DLD1 (cell line): ENCODE results near the gene SLC25A25.
"Not testable (repeated sequence)": the region's sequence is repeated elsewhere in the genome, so short reads cannot be mapped to it uniquely, and the experiment has no call there.

Experiments
- in situ Hi-C: cut with HindIII; loops from 2 replicates; pipeline ENCODE4 v1.10.0; 2017; ENCODE audit warnings: low sequenced_read_pairs

The SLC25A25 gene

DNA sequence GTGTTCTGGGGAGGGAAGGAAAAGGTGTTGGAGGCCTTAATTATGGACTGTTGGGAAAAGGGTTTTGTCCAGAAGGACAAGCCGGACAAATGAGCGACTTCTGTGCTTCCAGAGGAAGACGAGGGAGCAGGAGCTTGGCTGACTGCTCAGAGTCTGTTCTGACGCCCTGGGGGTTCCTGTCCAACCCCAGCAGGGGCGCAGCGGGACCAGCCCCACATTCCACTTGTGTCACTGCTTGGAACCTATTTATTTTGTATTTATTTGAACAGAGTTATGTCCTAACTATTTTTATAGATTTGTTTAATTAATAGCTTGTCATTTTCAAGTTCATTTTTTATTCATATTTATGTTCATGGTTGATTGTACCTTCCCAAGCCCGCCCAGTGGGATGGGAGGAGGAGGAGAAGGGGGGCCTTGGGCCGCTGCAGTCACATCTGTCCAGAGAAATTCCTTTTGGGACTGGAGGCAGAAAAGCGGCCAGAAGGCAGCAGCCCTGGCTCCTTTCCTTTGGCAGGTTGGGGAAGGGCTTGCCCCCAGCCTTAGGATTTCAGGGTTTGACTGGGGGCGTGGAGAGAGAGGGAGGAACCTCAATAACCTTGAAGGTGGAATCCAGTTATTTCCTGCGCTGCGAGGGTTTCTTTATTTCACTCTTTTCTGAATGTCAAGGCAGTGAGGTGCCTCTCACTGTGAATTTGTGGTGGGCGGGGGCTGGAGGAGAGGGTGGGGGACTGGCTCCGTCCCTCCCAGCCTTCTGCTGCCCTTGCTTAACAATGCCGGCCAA, 40.4 kb downstream of the SLC25A25 start:
- in situ Hi-C loops, result no loop called here

DNA sequence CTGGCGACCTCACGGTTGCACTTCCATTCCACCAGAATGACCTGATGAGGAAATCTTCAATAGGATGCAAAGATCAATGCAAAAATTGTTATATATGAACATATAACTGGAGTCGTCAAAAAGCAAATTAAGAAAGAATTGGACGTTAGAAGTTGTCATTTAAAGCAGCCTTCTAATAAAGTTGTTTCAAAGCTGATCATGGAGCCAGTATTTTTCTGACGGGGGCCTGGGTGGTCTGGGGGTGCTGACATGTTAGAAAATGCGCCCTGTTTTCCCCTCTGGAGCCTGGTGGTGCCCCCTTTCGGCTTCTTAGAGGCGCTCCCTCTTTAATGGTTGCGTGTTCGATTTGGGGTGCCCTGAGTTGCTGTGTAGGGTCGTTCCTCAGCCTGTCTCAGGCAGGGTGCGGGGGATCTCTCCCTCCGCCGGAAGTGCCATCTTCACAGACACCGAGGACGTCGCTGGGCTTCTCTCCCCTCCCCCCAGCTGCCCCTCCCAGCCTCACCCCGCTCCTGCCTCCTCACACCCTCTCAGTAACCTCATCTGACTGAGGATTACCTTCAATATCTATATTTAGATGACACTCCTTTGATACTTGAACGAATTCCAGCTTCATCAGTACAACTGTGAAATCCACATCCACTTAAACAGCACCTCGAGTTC, 41.1 kb downstream of the SLC25A25 start:
- in situ Hi-C loops, result no loop called here

- in situ Hi-C loops, result not testable (repeated sequence)
Measured at GRCh38 chr9:128111726-128112125, 43.7 kb downstream of the SLC25A25 start.

DNA sequence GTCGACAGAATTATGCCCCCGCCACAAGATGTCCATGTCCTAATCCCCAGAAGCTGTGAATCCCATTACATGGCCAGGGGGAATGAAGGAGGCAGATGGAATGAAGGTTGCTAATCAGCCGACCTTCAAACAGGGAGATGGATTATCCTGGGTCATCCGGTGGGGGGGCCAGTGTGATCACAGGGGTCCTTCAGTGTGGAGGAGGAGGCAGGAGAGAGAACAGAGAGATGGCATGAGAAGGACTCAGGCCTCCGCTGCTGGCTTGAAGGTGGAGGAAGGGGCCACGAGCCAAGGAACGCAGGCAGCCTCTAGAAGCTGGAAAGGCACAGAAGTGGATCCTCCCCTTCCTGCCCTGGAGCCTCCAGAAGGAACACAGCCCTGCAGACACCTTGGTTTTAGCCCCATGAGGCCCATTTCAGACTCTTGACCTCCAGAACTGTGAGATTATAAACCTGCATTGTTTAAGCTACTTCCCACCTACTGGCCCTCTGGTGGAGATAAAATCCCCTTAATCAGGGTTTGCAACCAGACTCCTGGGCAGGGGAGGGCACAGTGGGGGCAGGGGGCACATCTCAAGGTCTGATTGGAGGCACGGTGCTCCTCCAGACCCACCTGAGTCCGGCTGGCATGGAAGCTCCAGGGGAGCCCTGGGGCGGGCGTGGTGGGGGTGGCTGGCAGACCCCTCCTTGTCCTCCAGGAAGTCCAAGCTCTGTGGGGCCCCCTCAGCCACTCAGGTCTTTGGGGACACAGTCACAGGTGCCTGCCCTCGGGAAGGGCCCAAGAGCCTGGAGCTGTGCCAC, 45.7 kb downstream of the SLC25A25 start:
- in situ Hi-C loops, result no loop called here

DNA sequence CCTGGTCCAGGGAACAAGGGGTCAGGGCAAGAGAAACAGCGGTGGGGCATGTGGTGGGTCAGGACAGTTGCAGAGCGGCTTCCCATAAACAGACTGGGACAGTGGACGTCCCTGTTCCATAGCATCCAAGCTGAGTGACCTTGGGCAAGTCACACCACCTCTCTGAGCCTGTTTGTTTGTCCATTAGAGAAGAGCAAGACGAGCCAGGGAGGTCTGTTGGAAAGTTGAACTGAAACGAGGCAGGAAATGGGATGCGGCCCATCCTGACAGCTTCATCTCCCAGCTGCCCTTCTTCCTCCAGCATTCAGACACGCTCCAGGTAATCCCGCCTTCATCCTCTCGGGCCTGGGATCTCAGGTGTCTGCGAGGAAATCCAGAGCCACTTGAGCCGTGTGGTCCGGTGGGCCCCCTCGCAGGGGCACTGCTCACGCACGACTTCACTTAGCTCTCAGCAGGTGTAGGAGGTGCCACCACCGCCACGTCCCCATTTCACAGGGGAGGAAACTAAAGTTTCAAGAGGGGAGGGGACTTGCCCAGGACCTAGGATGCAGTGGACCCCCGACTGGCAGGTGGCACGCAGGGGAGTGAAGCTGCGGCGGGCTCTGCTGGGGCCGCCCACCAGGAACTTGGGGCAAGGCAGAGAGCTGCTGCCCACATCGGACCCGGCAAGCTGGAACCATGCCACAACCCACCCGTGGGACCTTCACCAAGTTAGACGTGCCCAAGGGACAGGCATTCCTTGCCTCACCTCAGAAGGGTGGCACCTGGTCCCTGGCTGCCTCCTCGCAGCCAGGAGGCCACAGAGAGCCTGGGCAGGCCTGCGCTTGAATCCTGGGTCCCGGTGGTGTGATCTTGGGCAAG, 46.5 kb downstream of the SLC25A25 start:
- in situ Hi-C loops, result no loop called here

DNA sequence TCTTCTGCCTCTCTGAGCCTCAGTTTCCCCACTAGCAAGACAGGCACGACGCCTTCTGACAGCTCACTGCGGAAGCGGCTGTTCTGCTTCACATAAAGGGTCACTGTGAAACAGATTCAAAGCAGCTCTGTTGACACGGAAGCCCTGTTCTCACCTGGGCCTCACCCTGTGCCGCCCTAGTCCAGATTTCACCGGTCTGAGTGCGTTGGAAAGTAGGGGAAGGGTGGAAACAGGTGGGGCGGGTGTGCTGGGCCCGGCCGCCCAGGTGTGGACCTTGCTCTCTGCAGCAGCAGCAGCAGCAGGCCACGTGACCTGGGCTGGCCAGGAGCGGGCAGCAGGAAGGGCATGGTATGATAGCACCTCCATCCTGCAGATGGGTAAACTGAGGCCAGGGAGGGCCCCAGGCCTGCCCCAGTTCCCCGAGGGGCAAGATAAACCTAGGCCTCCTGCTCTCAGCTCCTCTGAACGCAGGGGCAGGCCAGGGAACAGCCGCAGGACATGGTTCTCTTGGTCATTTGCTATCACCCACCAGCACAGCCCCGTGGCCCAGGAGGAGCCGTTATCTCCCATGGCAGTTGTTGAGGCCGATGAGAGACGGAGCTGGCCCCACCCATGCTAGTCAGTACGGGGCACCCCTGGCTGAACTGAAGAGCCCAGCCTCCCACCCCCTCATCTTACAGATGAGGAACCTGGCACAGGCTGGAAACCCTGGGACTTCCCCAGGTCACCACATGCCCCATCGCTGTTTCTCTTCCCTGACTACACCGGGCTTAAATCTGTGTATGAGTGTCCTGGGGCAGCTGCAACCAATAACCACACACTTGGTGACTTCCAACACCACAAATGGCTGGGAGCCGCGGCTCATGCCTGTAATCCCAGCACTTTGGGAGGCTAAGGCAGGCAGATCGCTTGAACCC, 47.4 kb downstream of the SLC25A25 start:
- in situ Hi-C loops, result no loop called here

DNA sequence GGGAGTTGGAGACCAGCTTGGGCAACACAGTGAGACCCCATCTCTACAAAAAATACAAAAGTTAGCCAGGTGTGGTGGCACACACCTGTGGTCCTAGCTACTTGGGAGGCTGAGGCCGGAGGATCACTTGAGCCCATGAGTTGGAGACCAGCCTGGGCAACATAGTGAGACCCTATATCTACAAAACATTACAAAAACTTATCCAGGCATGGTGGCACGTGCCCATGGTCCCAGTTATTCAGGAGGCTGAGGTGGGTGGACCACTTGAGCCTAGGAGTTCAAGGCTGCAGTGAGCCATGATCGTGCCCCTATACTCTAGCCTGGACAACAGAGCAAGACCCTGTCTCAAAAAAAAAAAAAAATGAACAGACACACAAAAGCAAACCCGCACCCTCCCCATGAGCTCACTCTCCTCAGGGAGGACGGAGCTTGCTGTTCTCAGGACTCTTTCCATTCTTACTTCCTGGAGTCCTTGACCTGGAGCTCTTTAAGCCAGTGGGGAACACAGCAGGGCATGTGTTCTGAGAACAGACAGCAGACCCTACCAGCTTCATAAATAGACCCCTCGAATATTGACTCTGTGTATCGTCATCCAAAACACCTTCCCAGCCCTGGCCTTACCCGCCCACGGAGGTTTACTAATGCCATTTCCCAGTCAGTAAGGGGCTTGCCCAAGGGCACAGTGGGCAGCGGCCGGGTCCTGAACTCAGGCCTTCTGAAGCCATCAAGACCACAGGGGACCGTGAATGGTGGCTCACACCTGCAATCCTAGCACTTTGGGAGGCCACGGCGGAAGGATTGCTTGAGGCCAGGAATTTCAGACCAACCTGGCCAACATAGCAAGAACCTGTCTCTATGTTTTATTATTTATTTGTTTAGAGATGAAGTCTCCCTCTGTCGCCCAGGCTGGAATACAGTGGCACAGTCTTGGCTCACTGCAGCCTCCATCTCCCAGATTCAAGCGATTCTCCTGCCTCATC, 48.4 kb downstream of the SLC25A25 start:
- in situ Hi-C loops, result no loop called here

GRCh38 chr9:128117613-128118471, 49.8 kb downstream of the SLC25A25 start:
- in situ Hi-C loops, result no loop called here

DNA sequence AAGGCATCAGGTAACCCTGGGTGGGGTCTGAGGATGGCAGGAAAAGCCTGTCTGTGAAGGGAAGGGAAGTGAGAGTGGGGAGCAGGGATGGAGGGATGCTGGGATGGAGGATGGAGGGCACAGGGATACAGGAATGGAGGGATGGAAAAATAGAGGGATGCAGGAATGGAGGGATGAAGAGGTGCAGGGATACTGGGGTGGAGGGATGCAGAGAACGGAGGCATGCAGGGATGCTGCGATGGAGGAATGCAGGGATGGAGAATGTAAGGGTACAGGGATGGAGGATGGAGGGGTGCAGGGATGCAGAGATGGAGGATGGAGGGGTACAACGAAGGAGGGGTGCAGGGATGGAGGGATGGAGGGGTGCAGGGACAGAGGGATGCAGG, 50.4 kb downstream of the SLC25A25 start:
- in situ Hi-C loops, result no loop called here

DNA sequence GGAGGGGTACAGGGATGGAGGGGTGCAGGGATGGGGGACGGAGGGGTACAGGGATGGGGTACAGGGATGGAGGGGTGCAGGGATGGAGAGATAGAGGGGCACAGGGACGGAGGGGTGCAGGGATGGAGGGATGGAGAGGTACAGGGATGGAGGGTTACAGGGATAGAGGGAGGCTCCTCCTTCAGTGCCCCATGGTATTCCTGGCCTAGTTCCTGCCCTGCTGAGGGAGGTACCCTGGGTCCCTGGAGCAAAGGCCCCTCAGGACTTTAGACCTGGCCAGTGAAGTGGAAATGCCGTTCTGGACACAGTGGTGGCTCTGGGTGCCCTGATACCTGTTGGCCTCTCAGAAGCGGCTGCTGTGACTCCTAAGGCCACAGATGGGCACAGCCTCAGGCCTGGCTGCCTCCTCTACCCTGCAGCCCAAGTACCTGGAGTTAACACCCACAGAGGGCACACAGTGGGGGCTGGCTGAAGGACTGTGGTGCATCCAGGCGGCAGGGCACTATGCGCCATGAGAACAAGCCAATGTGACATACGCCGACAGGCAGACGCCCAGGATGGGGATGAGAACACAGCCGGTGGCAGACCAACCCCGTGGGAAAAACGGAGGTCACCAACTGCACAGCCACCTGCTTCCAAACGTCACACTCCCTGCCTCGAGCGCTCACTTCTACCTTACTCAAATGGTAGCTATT, 51.1 kb downstream of the SLC25A25 start:
- in situ Hi-C loops, result no loop called here

- in situ Hi-C loops, result no loop called here
Measured at GRCh38 chr9:128120061-128120740, 52.2 kb downstream of the SLC25A25 start.

- in situ Hi-C loops, result no loop called here
Measured at GRCh38 chr9:128120741-128121465, 52.9 kb downstream of the SLC25A25 start.

GRCh38 chr9:128121466-128121810, 53.4 kb downstream of the SLC25A25 start:
- in situ Hi-C loops, result no loop called here

- in situ Hi-C loops, result no loop called here
Measured at GRCh38 chr9:128121924-128122808, 54.1 kb downstream of the SLC25A25 start.

GRCh38 chr9:128122809-128123175, 54.8 kb downstream of the SLC25A25 start:
- in situ Hi-C loops, result no loop called here
